COLO829 (cell line): ENCODE results near the gene SETBP1.

ENCODE experiments used
- DNase-seq: peaks from one replicate; pipeline ENCODE4 v3.0.0; 2012; ENCODE audit warnings: low spot score

SETBP1 gene

DNA sequence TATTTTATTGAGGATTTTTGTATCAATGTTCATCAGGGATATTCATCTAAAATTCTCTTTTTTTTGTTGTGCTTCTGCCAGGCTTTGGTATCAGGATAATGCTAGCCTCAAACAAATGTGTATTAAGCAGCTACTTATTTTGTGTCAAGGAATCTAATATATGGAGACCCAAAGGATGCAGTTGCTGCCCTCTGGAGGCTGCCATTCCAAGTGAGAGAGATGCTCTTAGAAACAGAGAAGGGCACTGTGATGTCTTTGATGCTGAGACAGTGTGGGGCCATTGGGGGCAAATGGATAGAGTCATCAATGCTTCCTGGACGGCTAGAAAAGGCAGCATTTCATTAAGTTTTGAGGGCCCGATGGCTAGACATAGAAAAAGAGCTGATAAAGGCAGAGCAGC is 292.6 kb downstream of the SETBP1 start:
- no peak for DNase-seq

DNA sequence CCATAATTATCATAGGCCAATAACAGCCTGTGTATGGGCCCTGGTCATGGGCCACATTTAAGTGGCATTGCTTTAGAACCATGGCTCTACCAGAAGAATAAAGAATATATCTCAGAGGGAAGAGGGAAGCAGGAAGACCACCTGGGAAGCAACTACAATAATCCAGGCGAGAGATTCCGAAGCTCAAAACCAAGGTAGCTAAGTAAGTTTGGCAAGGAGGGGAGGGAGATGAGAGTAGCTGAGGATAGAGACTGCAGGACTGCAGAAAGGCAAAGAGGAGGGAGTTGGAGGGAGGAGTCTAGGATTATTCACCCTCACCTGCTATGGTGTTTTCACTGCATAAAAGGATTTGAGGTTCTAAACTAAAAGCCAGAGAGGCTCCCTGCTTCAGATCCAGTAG is 293.5 kb downstream of the SETBP1 start:
- no peak for DNase-seq

- no peak for DNase-seq
Measured at GRCh38 chr18:44977856-44978255, 297.2 kb downstream of the SETBP1 start.

GRCh38 chr18:44979748-44980147 is 299.1 kb downstream of the SETBP1 start:
- no peak for DNase-seq

DNA sequence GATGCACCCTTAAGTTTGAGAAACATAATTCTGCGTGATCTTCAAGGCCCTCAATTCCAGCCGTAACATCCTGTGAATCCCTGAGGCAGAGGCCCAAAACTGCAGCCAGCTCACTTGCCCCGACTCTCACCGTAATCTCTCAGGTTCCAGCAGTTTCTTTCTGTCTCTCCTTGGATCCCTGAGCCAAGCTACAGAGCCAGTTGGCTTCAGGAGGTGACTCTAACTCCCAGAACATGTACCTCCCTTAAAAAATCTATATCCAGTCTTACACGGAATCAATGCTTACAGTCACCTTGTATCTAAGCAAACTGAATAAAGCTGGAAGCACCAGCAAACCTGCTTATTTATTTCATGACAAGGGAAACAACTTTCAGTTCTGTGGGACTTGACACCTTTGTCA is 300.4 kb downstream of the SETBP1 start:
- no peak for DNase-seq

DNA sequence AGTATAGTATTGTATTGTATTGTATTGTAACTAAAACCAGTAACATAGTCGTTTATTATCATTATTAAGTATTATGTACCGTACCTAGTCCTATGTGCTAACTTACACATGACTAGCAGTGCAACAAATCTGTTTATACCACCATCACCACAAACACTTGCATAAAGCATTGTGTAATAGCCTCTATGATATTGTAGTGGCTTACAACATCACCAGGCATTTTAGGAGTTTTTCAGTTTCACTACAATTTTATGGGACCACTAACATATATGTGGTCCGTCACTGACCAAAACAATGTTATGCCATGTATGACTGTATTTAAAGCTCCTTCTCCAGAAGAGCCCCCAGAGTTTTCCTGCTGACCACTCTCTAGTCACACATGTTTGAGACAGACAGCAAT is 306.2 kb downstream of the SETBP1 start:
- DNase-seq, result no peak

DNA sequence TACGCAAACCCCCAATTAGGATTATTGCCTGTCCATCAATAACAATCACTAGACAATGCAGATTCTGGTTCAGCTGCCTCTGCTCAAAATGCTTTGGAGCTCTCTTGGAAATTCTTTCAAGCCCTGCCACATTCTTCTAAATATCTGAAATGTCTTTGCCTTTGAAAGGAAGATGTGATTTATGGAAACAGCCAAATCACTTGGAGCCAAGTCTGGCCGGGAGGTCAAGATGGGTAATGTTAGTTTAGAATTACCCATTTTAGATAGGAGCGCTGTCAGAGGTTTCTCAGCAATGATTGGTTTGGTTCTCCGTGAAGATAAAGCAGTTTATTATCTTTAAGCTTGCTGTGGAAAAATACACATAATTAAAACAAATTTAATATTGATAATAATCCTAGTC is 306.7 kb downstream of the SETBP1 start:
- DNase-seq, result no peak

- no peak for DNase-seq
Measured at GRCh38 chr18:44988821-44989587, 308.3 kb downstream of the SETBP1 start.

GRCh38 chr18:44996261-44996660 is 315.6 kb downstream of the SETBP1 start:
- DNase-seq, result no peak

- no peak for DNase-seq
Measured at GRCh38 chr18:44997174-44997573, 316.5 kb downstream of the SETBP1 start.

- no peak for DNase-seq
Measured at GRCh38 chr18:44998360-44998759, 317.7 kb downstream of the SETBP1 start.

DNA sequence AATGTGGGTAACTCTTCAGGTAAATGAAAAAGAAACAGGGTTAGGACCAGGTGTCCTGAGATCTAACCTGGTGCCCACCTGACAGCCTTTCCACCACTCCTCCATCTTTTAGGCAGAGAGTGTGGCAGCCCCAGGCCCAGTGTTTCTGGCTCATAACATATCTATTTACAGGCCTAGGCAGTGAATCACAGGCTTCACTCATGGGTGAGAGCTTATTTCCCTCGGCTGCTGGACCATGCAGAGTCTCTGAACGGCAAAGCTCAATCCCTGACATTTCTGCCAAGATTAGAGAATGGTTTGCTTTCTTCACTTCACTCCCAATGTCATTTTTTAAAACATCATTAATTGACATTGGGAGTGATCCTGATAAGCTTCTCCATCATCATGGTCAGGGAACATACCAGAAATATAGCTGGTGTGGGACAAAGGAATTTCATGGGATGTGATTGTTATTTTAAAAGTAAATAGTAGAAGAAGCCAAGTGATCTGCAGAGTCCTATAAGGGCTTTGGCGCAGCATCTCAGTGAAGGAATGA is 323.9 kb downstream of the SETBP1 start:
- no peak for DNase-seq

GRCh38 chr18:45006934-45007333 is 326.2 kb downstream of the SETBP1 start:
- no peak for DNase-seq

DNA sequence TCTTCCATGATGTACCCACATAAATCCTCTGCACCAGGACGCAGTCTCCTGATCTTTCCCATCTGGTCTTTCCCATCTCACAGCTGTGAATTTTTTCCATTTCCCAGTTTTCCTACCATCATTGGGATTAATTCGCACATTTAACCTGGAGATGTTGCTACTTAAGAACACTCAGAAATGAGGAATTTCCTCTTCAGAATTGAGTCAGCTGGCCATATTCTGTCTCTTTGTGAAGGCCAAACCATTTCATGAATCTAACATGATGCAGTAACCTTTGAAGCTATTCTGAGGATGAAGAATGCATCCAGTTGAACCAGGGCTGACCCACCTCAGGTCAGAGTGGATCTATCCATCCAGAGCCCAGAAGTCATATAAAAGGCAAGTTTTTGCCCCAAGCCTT is 326.8 kb downstream of the SETBP1 start:
- no peak for DNase-seq

DNA sequence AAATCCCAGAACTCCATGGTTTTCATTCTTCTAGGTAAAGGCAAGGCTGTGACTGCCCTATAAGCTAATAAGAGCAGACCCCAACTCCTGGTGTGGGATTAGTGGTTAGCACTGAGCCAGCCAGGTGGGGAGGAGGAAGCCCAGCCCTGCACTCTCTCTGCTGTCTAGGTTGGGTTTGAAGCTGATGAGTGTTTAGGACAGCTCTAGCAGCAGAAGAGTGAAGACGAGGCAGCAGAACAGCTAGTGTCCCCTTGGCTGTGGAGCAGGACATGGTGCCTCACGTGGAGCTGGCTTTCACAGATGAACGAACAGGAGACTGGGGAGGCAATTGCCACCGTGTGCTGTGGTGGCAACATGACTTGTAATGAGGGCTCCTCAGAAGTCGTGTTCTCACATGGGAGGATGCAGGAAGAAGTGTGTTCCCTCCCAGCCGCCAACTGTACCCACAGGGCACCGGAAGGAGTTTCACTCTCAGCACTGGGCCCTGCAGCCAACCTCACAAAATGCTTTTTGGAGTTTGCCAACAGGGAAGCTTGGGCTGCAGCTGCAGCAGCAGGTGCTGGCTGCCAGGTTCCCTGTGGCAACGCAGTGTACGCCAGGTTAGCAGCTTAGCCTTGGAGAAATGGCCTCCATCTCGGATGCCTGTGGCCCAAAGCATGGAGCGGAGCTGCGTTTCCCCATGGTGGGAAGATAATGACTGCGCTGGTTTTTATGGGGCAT is 328.2 kb downstream of the SETBP1 start:
- DNase-seq, result no peak

DNA sequence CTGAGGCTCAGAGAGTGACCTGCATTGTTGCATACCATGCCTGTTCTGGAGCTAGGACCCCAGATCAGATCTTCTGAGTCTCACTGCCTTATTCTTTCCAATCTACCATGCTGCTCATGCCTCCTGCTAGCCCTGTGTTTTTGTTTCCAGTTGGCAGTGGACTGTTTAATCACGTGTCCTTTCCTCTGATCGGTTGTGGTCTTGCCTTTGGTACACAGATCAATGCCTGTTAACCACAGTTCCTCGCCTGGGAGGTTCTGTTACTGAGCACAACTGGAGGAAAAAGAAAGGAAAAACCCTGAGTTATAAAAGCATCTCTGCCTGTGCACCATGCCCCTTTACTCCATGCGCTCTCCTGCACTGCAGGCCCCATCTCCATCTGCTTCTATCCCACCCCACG is 329.1 kb downstream of the SETBP1 start:
- no peak for DNase-seq

DNA sequence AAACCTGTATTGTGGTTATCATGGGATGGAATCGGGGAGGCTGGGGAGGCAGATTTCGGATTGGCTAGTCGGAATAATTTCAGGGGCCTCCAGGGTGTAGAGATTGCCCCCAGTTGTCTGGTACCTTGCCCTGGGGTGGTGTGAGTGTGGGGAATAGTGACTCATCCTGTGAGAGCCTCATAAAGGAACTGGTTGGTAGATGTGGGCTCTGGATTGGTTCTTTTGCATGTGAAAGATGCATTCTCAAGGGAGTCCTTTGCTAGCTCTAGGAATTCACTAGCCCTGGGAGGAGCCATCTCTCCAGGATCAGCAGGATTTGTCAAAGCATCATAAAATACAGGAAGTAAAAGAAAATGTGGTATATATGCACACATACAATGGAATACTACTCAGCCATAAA is 331.6 kb downstream of the SETBP1 start:
- no peak for DNase-seq

- no peak for DNase-seq
Measured at GRCh38 chr18:45014047-45014501, 333.4 kb downstream of the SETBP1 start.

- no peak for DNase-seq
Measured at GRCh38 chr18:45015788-45016128, 335.1 kb downstream of the SETBP1 start.

DNA sequence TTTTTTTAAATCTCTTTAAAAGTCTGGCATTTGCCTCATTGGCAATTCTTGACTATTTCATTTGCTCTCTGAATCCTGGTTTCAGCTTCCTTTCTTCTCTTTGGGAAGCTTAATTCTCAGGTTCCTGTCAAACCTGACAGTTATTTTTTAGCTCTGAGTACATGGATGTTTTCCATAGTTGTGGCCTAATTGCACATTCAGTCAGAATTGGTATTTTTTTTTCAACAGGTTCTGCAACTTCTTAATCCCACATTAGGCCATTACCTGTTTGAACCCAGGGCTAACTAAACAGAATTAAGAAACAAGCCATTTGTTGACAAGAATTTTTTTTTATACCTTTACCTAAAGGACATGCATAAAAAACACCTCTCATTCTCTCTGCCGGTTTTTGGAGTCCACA is 338.8 kb downstream of the SETBP1 start:
- no peak for DNase-seq

DNA sequence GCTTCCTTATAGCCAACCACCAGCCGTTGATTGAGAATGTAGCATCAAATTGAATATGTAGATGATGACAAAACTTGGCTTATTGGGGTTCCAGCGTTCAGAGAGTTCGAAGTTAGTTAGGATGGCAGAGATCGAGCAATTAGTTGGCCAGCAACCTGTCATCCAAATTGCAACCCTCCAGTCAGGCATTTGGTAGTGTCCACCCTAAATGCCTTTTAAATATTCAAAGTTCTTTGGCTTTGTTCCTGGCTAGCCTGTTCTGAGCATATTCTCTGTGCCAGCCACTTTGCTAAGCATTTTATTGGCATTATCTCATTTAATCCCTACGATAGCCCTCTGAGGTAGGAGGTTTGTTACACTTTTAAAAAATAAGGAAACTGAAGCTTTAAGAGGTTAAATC is 342.8 kb downstream of the SETBP1 start:
- no peak for DNase-seq

- DNase-seq, result no peak
Measured at GRCh38 chr18:45024357-45025088, 343.8 kb downstream of the SETBP1 start.

DNA sequence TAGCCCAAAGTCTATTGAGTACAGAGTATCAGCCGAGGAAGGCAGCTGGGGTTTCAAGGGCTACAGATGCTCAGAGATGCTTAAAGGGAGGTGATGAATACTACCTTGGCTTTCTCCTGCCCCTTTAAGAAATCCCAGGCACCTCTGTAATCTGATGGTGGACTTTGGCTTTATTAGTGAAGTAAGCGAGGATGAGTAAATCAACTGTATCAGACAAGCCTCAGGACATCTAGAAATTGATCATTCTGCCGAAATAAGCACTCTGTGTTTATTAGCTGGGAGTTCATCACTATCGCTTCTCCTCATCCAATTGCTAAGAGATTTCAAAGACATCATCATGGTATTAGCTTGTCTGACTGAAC is 344.4 kb downstream of the SETBP1 start:
- no peak for DNase-seq
